Thymus (tissue), 2 donors: ENCODE results near the gene RAB4B. TPM values are rescaled to one million over a fixed set of nuclear protein-coding genes. Genes with fewer than 3 reads are reported as not detected.

ENCODE experiments used
- polyA plus RNA-seq: library from polyadenylated mRNA; stranded (reverse); fragments of 200-250 nt; gene quantifications from one replicate; pipeline ENCODE4 v1.2.3, GENCODE V29; 2013
- total RNA-seq: library from RNA; stranded (reverse); fragments of 120-200 nt; gene quantifications from one replicate; pipeline ENCODE4 v1.2.4, GENCODE V29; 2013
- donor health status: healthy.

RAB4B gene
- total and polyA plus RNA-seq, 2 donors: 24.2 to 86.7 TPM

Other genes starting within 250 kb of the RAB4B start
- 33.1 TPM for gene SHKBP1, start 201.4 kb upstream of the RAB4B start, total RNA-seq
- gene SHKBP1, start 201.4 kb upstream of the RAB4B start, polyA plus RNA-seq: 117 TPM
- 6.0 TPM for gene LTBP4, start 176.9 kb upstream of the RAB4B start, total RNA-seq
- gene LTBP4, start 176.9 kb upstream of the RAB4B start, polyA plus RNA-seq: 35.6 TPM
- gene NUMBL, start 87.6 kb upstream of the RAB4B start, total RNA-seq: 2.0 TPM
- 15.3 TPM for gene NUMBL, start 87.6 kb upstream of the RAB4B start, polyA plus RNA-seq
- gene COQ8B, start 61.4 kb upstream of the RAB4B start, total RNA-seq: 21.6 TPM
- 40.1 TPM for gene COQ8B, start 61.4 kb upstream of the RAB4B start, polyA plus RNA-seq
- 6.7 TPM for gene ITPKC, start 61.1 kb upstream of the RAB4B start, total RNA-seq
- 35.5 TPM for gene ITPKC, start 61.1 kb upstream of the RAB4B start, polyA plus RNA-seq
- 1.1 TPM for gene ACTMAP, start 27.8 kb upstream of the RAB4B start, total RNA-seq
- 7.4 TPM for gene ACTMAP, start 27.8 kb upstream of the RAB4B start, polyA plus RNA-seq
- 60.9 TPM for gene SNRPA, start 27.0 kb upstream of the RAB4B start, total RNA-seq
- 58.4 TPM for gene SNRPA, start 27.0 kb upstream of the RAB4B start, polyA plus RNA-seq
- gene MIA, start 2.7 kb upstream of the RAB4B start, total RNA-seq: 3.8 TPM
- 38.7 TPM for gene MIA, start 2.7 kb upstream of the RAB4B start, polyA plus RNA-seq
- gene EGLN2, start 20.9 kb downstream of the RAB4B start, total RNA-seq: 80.0 TPM
- gene EGLN2, start 20.9 kb downstream of the RAB4B start, polyA plus RNA-seq: 90.3 TPM
- 0.09 TPM for gene CYP2A6, start 72.2 kb downstream of the RAB4B start, total RNA-seq
- gene CYP2A6, start 72.2 kb downstream of the RAB4B start, polyA plus RNA-seq: 0.16 TPM
- gene CYP2A7, start 104.0 kb downstream of the RAB4B start, total RNA-seq: not detected
- 0.21 TPM for gene CYP2A7, start 104.0 kb downstream of the RAB4B start, polyA plus RNA-seq
- gene CYP2B6, start 213.0 kb downstream of the RAB4B start, total RNA-seq: not detected
- gene CYP2B6, start 213.0 kb downstream of the RAB4B start, polyA plus RNA-seq: 0.02 TPM